Brain pericyte (primary cell): Measurements from ENCODE around the gene PRR20G.

Experiments used
- DNase-seq: peaks from one replicate; pipeline ENCODE4 v3.0.0-alpha.2; 2012; ENCODE audit warnings: low read depth, low spot score

Gene PRR20G

GRCh38 chr3:127263586-127264231 lies 24.1 kb downstream of the PRR20G start:
- no peak for DNase-seq

GRCh38 chr3:127263037-127263436 lies 24.8 kb downstream of the PRR20G start:
- no peak for DNase-seq

GRCh38 chr3:127262533-127262932 lies 25.3 kb downstream of the PRR20G start:
- DNase-seq, result no peak

- DNase-seq, result no peak
Observed at GRCh38 chr3:127261925-127262324, 25.9 kb downstream of the PRR20G start.

GRCh38 chr3:127260826-127261555 lies 26.9 kb downstream of the PRR20G start:
- DNase-seq, result no peak

- no peak for DNase-seq
Observed at GRCh38 chr3:127260416-127260815, 27.4 kb downstream of the PRR20G start.

- DNase-seq, result no peak
Observed at GRCh38 chr3:127259882-127260281, 28.0 kb downstream of the PRR20G start.

- DNase-seq, result no peak
Observed at GRCh38 chr3:127258733-127259132, 29.1 kb downstream of the PRR20G start.

- DNase-seq, result no peak
Observed at GRCh38 chr3:127257351-127257750, 30.5 kb downstream of the PRR20G start.

GRCh38 chr3:127256733-127257271 lies 31.0 kb downstream of the PRR20G start:
- no peak for DNase-seq

- DNase-seq, result no peak
Observed at GRCh38 chr3:127256138-127256537, 31.7 kb downstream of the PRR20G start.

GRCh38 chr3:127255516-127255915 lies 32.3 kb downstream of the PRR20G start:
- no peak for DNase-seq

GRCh38 chr3:127254730-127255129 lies 33.1 kb downstream of the PRR20G start:
- DNase-seq, result no peak

- DNase-seq, result no peak
Observed at GRCh38 chr3:127254033-127254644, 33.7 kb downstream of the PRR20G start.

- DNase-seq, result no peak
Observed at GRCh38 chr3:127253491-127253890, 34.4 kb downstream of the PRR20G start.

- no peak for DNase-seq
Observed at GRCh38 chr3:127252446-127252845, 35.4 kb downstream of the PRR20G start.

- no peak for DNase-seq
Observed at GRCh38 chr3:127250032-127250431, 37.8 kb downstream of the PRR20G start.

- DNase-seq, result no peak
Observed at GRCh38 chr3:127247292-127247691, 40.6 kb downstream of the PRR20G start.

- no peak for DNase-seq
Observed at GRCh38 chr3:127238602-127239001, 49.2 kb downstream of the PRR20G start.

- DNase-seq, result no peak
Observed at GRCh38 chr3:127237835-127238234, 50.0 kb downstream of the PRR20G start.

- DNase-seq, result no peak
Observed at GRCh38 chr3:127235706-127236105, 52.1 kb downstream of the PRR20G start.

GRCh38 chr3:127234778-127235177 lies 53.1 kb downstream of the PRR20G start:
- no peak for DNase-seq
